ENCODE measurements around the gene CHMP5.

The CHMP5 gene

DNA sequence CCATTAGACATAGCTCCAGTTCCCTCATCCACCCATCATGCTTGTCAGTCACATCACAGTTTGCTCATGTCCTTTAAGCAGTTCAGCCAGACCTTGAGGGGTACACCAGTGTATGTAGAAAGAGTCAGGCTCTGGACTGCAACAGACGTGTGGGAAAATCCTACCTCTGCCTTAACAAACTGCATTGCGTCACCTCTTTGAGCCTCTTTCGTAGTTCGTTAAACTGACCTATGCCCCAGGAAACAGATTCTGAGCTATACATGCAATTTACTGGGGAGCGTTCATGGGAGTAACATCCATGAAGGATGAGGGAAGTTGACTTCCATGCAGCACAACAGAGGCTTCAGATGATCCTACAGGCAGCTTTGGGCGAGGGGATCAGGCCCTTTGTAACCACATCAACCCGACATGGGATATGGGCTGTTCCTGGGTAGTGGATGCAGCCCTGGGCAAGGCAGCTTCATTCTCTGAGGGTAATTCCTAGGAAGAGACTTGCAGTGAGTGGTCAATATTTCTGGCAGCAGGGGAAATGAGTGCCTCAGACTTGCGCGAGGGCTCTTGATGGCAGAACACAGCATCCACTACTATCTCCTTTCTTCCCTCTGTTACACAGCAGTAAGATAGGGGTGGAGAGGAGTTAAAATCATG lies 20.6 kb upstream of the CHMP5 start:
- DNase-seq: no peak

DNA sequence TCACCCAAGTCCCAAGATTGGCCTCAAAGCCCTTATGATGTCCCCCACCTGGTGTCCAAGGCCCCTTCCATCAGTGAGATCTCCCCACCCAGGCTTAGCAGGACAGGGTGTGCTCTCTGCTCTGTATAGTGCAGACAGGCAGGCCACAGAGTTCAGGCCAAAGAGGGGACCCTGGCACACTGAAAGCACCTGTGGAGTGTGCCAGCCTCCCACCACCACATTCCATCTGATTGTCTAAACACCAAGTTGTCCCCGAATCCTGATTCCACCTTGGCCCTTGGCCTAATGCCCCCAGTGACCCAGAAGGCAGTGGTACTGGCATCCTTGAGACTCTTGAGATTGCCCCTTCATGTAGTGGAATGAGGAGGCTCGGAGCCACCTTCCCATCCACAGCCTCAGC lies 19.5 kb upstream of the CHMP5 start:
- no peak for DNase-seq

- DNase-seq: no peak
Observed at GRCh38 chr9:33246269-33246860, 18.5 kb upstream of the CHMP5 start.

DNA sequence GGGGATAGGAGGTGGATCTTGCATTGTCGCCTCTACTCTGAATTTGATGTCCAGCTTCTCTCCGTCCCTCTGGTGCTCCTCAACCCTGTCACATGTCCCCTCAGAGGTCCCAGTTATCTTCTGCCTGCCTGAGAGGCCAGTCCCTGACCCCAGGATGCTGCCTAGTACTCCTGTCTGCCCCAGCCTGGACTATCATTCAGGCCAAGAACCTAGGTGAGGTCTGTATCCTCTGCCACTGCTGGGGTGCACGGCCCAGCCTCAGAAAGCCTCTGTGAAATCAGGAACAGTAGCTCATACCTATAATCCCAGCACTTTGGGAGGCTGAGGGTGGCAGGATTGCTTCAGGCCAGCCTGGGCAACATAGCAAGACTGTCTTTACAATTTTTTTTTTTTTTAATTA lies 16.2 kb upstream of the CHMP5 start:
- no peak for DNase-seq

DNA sequence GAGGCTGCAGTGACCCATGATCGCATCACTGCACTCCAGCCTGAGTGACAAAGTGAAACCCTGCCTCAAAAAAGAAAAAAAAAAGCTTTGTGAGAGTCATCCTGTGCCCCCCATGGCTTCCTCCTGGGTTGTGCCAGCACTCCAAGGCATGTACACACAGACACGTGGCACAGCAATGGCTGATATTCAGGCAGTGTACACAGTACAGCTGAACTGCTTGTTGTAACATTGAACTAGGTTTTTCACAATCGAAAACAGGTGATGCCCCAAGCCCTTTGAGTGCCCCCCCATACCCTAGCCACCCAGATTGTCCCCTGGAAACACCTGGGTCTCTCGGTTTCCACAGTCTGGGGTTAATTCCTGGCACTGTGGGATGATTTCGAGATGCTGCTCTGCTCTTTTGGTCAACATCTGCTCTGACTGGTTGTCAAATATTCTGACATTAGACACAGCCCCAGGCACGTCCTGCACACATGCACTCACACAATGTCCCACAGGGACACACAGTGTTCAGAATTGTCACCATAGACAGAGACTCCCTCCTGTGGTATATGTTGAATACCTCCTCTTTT lies 15.7 kb upstream of the CHMP5 start:
- no peak for DNase-seq

GRCh38 chr9:33249983-33250382 lies 14.9 kb upstream of the CHMP5 start:
- DNase-seq: no peak

GRCh38 chr9:33250458-33250995 lies 14.3 kb upstream of the CHMP5 start:
- DNase-seq: no peak

DNA sequence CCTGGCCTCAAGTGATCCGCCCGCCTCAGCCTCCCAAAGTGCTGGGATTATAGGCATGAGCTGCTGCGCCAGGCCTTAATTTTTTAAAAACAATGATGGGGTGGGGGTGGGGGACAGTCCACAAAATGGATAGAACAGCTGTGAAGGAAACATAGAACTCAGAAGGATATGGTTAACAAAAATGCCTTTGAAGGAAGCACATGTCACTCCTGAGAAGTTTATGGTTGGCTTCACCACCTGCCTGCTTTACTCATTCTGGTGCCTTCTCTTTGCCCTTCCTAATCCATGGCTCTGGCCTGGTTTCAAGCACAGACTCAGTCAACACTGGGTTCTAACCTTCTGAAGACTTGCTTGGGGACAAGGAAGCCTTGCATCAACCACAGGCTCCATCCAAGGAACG lies 10.6 kb upstream of the CHMP5 start:
- no peak for DNase-seq

DNA sequence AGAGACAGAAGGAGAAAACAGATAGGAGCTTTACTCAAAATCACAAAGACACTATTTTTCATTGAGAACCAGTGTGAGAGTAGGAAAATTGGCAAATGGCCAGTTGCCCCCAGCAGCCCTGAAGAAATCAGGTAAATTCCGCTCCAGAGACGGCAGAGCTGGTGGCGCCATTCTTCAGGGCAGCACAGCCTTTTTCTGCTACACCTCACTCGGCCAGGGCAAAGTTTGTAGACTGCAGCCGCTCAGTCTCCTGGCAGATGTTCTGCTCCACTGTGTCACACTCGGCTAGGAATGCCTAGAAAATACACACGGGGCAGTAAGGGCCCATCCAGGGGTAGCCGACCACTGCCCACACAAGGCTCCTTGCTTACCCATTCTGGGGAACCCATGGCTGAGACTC lies 9.8 kb upstream of the CHMP5 start:
- no peak for DNase-seq

- no peak for DNase-seq
Observed at GRCh38 chr9:33255471-33255870, 9.4 kb upstream of the CHMP5 start.

DNA sequence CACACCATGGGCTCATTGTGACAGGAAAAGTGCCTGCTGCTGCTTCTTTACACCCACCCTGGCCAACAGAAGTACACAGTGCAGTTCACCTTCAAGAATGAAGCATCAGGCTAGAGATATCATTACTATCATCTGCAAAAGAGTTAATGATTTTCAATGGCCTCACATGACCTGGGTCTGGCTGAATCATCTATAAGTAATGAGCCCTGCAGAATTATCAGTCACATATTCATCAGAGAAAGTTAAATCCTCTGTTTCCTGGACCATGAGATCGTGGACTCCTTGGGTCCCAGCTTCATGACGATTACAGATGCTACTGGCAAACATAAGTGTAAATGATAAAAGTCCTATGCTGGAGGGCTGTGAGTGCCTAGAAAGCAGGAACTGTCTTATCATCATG lies 8.6 kb upstream of the CHMP5 start:
- DNase-seq: no peak

DNA sequence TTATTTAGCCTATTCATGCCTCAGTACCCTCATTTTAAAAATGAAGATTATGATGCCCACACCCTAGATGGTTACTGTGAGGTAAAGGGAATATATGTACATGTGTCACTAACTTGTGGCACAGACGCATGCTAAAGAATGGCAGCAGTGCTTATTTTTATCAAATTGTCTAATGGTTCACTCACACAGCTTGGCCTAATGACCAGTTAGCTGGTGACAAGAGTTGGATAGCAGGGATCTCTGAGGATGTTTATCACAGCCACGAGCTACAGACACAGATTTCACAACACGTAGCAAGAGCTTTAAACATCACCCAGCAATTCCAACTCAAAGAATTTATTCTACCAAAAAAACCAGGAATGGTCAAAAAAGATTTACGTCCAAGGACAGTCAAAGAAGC lies 7.6 kb upstream of the CHMP5 start:
- no peak for DNase-seq

DNA sequence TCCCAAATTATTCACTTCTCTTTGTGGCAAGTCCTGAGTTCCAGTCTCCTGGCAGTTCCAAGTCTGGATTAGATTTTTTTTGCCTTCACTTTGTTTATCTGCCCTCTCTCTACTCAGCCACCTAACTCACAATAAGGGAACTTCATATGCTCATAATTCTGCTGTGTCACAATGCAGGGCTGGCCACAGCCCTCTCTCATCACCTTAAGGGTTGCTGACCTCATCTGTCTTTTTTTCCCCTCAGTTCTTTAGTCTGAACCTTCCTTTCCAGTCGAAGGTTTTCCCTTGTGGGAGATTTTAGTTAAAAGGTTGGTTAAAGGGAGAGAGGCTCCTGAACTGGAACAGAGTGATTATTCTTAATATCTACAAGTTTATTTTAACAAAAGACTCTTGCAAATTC lies 4.5 kb upstream of the CHMP5 start:
- no peak for DNase-seq

GRCh38 chr9:33263131-33264002 lies 1.5 kb upstream of the CHMP5 start:
- peak in 1 of 2 experiments; percentile 22 for DNase-seq

- peak; percentile 43 to 52 for DNase-seq
Observed at GRCh38 chr9:33264003-33264472, 811 bp upstream of the CHMP5 start.

GRCh38 chr9:33265211-33265865 lies 489 bp downstream of the CHMP5 start:
- DNase-seq: no peak

DNA sequence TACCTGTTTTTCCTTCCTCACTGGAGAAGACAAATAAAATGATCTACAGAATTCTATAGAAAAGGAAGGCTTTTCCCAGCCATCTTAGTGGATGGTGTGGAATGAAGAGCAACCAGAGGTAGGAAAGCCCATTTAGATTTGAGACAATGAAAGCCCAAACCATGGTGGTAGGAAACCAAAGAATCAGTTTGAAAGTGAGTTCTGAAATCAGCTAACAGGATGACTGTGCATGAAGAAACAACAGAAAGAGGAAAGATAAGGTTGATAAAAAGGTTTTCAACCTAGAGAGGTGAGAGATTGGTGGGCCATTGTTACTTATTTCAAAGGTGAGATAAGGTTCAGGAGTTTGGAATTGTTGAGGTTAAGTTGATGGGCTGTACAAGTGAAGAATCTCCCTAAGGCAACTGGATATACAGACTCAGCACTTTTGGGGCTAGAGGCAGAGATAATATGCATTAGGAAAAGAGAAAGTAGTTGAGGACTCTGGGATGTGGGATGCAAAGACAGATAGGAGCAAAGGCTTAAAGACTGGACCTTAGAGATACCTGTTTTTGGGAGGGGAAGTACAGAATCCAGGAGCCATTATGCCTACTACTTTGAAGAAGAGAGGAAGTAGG lies 2.4 kb downstream of the CHMP5 start:
- DNase-seq: no peak

GRCh38 chr9:33270146-33270545 lies 5.3 kb downstream of the CHMP5 start:
- DNase-seq: no peak

DNA sequence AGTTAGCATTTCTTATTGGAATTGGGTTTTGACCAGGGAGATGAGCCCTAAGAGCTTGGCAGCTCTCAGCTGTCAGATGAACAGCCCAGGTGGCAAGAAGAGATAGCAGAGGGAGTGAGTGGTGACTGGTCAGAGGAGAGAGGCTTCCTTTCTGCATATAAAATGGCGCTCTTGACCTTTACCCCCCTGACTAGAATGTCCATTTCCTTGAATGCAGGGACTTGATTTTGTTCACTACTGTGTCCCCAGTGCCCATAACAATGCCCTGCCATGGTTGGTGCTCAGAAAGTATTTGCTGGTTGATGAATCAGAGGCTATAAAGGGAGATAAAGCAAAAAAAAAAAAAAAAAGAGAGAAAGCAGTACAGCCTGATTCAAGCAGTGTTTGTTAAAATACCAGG lies 7.2 kb downstream of the CHMP5 start:
- no peak for DNase-seq

DNA sequence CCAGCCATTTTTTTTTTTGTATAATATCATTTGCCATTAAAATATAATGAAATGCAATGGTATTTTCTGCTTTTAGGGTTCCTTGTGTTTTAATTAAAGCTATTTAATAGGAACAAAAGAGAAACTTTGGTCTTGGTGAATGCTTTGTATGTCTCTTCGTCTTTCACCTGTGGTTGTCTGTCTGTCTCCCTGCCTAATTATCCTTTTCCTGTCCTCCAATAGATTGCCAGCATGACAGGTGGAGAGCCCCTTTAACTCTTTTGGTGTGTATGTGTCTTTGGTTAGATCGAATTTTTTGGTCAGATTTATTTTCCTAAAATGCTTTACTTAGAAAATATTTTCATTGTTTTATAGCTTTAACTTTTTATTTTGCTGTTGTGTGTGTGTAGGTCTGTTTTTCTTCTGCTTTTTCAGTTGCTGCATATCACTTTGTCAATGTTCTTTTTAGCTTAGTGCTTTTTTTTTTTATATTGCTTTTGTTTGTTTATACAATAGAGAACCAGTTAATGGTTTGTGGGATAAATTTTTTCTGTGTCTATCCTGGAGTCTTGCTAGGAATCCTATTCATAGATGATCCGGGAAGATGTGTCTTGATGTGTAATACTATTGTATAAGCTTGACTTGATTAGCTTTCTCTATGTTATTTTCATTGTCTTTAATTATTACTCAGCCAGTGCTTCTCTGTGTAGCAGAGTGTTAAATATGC lies 8.6 kb downstream of the CHMP5 start:
- DNase-seq: no peak

- DNase-seq: no peak
Observed at GRCh38 chr9:33273972-33274328, 9.1 kb downstream of the CHMP5 start.

- DNase-seq: no peak
Observed at GRCh38 chr9:33277484-33277883, 12.6 kb downstream of the CHMP5 start.

Measured in activated CD4-positive, alpha-beta T cell treated with anti-CD3 and anti-CD28 coated beads, Interleukin-2, amount 50 U/mL, for 48 hours (primary cell).